Measurements from ENCODE around the gene TIMM9.
"Not testable (repeated sequence)": the region's sequence is repeated elsewhere in the genome, so short reads cannot be mapped to it uniquely, and the experiment has no call there.

The TIMM9 gene

GRCh38 chr14:58397156-58397555 lies 30.2 kb downstream of the TIMM9 start:
- DNase-seq = no peak

GRCh38 chr14:58395812-58396788 lies 31.2 kb downstream of the TIMM9 start, which contains the start of gene TOMM20L:
Gene TOMM20L (plus strand): TSS chr14:58395930. CDS start chr14:58395958, 28 bp downstream.
- peak; percentile 67 for DNase-seq

- no peak for DNase-seq
These were observed 31.8 kb downstream of the TIMM9 start for GRCh38 chr14:58395562-58395811.

- no peak for DNase-seq
These were observed 36.5 kb downstream of the TIMM9 start for GRCh38 chr14:58390830-58391229.

GRCh38 chr14:58376791-58377190 lies 50.5 kb downstream of the TIMM9 start:
- no peak for DNase-seq

GRCh38 chr14:58368956-58369355 lies 58.4 kb downstream of the TIMM9 start:
- DNase-seq = no peak

GRCh38 chr14:58367296-58367695 lies 60.0 kb downstream of the TIMM9 start:
- DNase-seq = no peak

- DNase-seq = no peak
These were observed 63.0 kb downstream of the TIMM9 start for GRCh38 chr14:58364316-58364715.

GRCh38 chr14:58362798-58363412 lies 64.4 kb downstream of the TIMM9 start:
- DNase-seq = peak; percentile 5

GRCh38 chr14:58362272-58362671 lies 65.1 kb downstream of the TIMM9 start:
- not testable (repeated sequence) for DNase-seq
